ENCODE data around the gene PAPPA2. TPM values are rescaled to one million over a fixed set of nuclear protein-coding genes. Genes with fewer than 3 reads are reported as not detected.

PAPPA2 gene
- total and polyA plus RNA-seq, 2 donors (not counting 1 experiment from before 2014, with no cell fraction given) = not detected

DNA sequence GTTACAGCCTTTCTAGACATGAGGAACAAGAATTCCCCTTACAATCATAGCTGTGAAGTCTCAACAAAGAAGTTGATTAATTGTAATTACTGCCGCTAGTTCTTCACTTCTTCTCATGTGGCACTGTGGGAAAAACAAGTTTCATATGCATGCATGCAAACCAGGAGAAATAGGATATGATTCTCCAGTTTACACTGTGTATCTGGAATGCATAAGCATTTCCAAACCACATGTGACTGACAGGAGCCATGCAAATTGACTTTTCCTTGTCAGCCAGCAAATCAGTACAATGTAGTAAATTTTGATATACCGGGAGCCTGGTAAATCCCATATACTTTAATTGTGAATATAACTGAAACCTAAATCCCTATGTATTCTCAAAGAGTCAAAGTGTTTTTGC lies 279.3 kb downstream of the PAPPA2 start:
- Histone ChIP-seq H3K27ac (ENCODE audit: low read length in 2 of 2) (no peak overlapping the region), H3K27me3 (replicated peaks in 1 of 4; ENCODE audit: control extremely low read depth in 1 of 4, control insufficient read depth in 3 of 4, insufficient read depth in 4 of 4, low read length in 3 of 4) (peaks cover 0 to 3% (median 1%) of the 10 kb centered on the region in 4 experiments), H3K79me2 (ENCODE audit: control insufficient read depth, insufficient read depth, low read length) (no peaks in the 10 kb centered on the region), H4K20me1 (ENCODE audit: control insufficient read depth, insufficient read depth, low read length, poor library complexity, severe bottlenecking) (no peaks in the 10 kb centered on the region), H2AFZ (ENCODE audit: insufficient read depth, low read depth, low read length, poor library complexity, severe bottlenecking) (no peak overlapping the region), H3K36me3 (replicated peaks in 1 of 2; ENCODE audit: control extremely low read depth in 1 of 2, control insufficient read depth in 1 of 2, extremely low read depth in 1 of 2, insufficient read depth in 2 of 2, low read length in 1 of 2) (no peaks in the 10 kb centered on the region), H3K4me2 (replicated peaks; ENCODE audit: low read depth, low read length, poor library complexity, severe bottlenecking) (no peak overlapping the region), H3K9me3 (ENCODE audit: control extremely low read depth in 1 of 3, control insufficient read depth in 2 of 3, insufficient read depth in 1 of 3, low read length in 2 of 3) (no peaks in the 10 kb centered on the region), H3K4me3 (ENCODE audit: control extremely low read depth in 1 of 5, extremely low read depth in 1 of 5, insufficient read depth in 1 of 5, low read depth in 2 of 5, low read length in 4 of 5) (no peak overlapping the region), H3K9ac (ENCODE audit: low read length) (no peak overlapping the region), H3K4me1 (ENCODE audit: control insufficient read depth in 2 of 2, insufficient read depth in 2 of 2, low read length in 2 of 2) (no peaks in the 10 kb centered on the region)
- ATAC-seq (ENCODE audit: low read depth) = no peak
- Mint-ChIP-seq H3K9me3 (ENCODE audit: insufficient read depth) (peaks cover 2% of the 10 kb centered on the region), H3K27ac (no peak overlapping the region), H3K4me1 (no peaks in the 10 kb centered on the region), H3K4me3 (no peak overlapping the region), H3K27me3 (peaks cover 8% of the 10 kb centered on the region)
- ChIA-PET CTCF (no interaction called here), POLR2A (no interaction called here)
- intact Hi-C loops (cut with micrococcal nuclease) = no loop called here
- no CpG with 5 or more reads among the region's 2 CpGs for WGBS (ENCODE audit: insufficient coverage)
- TF ChIP-seq CTCF (IDR thresholded peaks at IDR 0.05) = no peak
- no peak for TF ChIP-seq EZH2 (IDR thresholded peaks at IDR 0.05; ENCODE audit: borderline replicate concordance, insufficient read depth, low read depth, low read length, poor library complexity, severe bottlenecking)
- no peak for DNase-seq

- DNase-seq (no peak), ATAC-seq (ENCODE audit: low read depth) (no peak)
- Histone ChIP-seq H4K20me1 (ENCODE audit: control insufficient read depth, insufficient read depth, low read length, poor library complexity, severe bottlenecking) (no peaks in the 10 kb centered on the region), H3K27me3 (replicated peaks in 1 of 4; ENCODE audit: control extremely low read depth in 1 of 4, control insufficient read depth in 3 of 4, insufficient read depth in 4 of 4, low read length in 3 of 4) (peaks cover 0 to 3% (median 1%) of the 10 kb centered on the region in 4 experiments), H3K27ac (ENCODE audit: low read length in 2 of 2) (no peak overlapping the region), H2AFZ (ENCODE audit: insufficient read depth, low read depth, low read length, poor library complexity, severe bottlenecking) (no peak overlapping the region), H3K36me3 (replicated peaks in 1 of 2; ENCODE audit: control extremely low read depth in 1 of 2, control insufficient read depth in 1 of 2, extremely low read depth in 1 of 2, insufficient read depth in 2 of 2, low read length in 1 of 2) (no peaks in the 10 kb centered on the region), H3K9ac (ENCODE audit: low read length) (no peak overlapping the region), H3K4me1 (ENCODE audit: control insufficient read depth in 2 of 2, insufficient read depth in 2 of 2, low read length in 2 of 2) (no peaks in the 10 kb centered on the region), H3K79me2 (ENCODE audit: control insufficient read depth, insufficient read depth, low read length) (no peaks in the 10 kb centered on the region), H3K9me3 (ENCODE audit: control extremely low read depth in 1 of 3, control insufficient read depth in 2 of 3, insufficient read depth in 1 of 3, low read length in 2 of 3) (no peaks in the 10 kb centered on the region), H3K4me2 (replicated peaks; ENCODE audit: low read depth, low read length, poor library complexity, severe bottlenecking) (no peak overlapping the region), H3K4me3 (ENCODE audit: control extremely low read depth in 1 of 5, extremely low read depth in 1 of 5, insufficient read depth in 1 of 5, low read depth in 2 of 5, low read length in 4 of 5) (no peak overlapping the region)
- no CpG with 5 or more reads among the region's 1 CpG for WGBS (ENCODE audit: insufficient coverage)
- Mint-ChIP-seq H3K4me3 (no peak overlapping the region), H3K27ac (no peak overlapping the region), H3K27me3 (peaks cover 8% of the 10 kb centered on the region), H3K4me1 (no peaks in the 10 kb centered on the region), H3K9me3 (ENCODE audit: insufficient read depth) (peaks cover 2% of the 10 kb centered on the region)
- CTCF ChIA-PET = no interaction called here
- intact Hi-C loops (cut with micrococcal nuclease) = no loop called here
- POLR2A ChIA-PET = no interaction called here
- TF ChIP-seq EZH2 (IDR thresholded peaks at IDR 0.05; ENCODE audit: borderline replicate concordance, insufficient read depth, low read depth, low read length, poor library complexity, severe bottlenecking) (no peak), CTCF (IDR thresholded peaks at IDR 0.05) (no peak)
These were observed 281.2 kb downstream of the PAPPA2 start for GRCh38 chr1:176744142-176744541.

Data from B cell (primary cell).